ENCODE results near the gene RTL10. TPM values are rescaled to one million over a fixed set of nuclear protein-coding genes. Genes with fewer than 3 reads are reported as not detected.

Gene RTL10
- polyA plus RNA-seq, 1 donor (not counting 4 experiments of a cell fraction or from before 2014, with no cell fraction given) = 12.9 TPM

DNA sequence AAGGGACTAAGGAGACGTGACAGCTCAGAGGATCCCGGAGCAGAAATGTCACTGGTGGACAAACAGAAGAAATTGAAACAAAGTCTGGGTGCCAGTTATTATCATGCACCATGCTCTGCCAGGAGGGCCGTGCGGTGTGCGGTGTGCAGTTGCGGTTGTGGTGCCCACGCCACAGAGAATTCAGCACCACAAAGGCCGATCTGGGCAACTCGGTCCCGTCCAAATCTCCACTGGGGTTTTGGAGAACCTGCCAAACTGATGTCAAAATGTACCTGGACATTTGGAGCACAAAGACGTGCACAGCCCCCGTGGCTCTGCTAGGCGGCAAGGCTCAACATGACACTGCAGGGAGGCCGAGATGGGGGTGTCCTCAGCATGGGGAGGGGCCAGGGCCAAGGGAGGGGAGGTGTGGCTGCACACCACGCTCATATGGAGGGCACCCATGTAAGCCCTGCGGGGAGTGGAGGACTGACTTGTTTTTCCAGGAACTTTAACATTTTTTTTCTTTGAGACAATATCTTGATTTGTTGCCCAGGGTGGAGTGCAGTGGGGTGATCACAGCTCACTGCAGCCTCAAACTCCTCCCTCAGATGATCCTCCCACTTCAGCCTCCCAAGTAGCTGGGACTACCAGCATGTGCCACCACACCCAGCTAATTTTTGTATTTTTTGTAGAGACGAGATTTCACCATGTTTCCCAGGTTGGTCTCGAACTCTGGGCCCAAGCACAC is 39.4 kb downstream of the RTL10 start:
- peaks cover 28% of the 10 kb centered on the region for H3K4me1 ChIP-seq (ENCODE audit: control insufficient read depth, extremely low read depth, insufficient read depth, low read length)
- H3K9me1 ChIP-seq (ENCODE audit: control insufficient read depth, extremely low read depth, insufficient read depth, low read length) = no peaks in the 10 kb centered on the region
- no peaks in the 10 kb centered on the region for H4K20me1 ChIP-seq (ENCODE audit: control insufficient read depth, extremely low read depth, insufficient read depth, low read length)
- dilution Hi-C loops (cut with MboI; ENCODE audit: extremely low pct_ligation_motif_present, low sequenced_read_pairs) = no loop called here
- no peak for DNase-seq (ENCODE audit: low read depth, low spot score)
- H2AFZ ChIP-seq (ENCODE audit: control insufficient read depth, low read length) = no peak overlapping the region
- H3K9ac ChIP-seq (ENCODE audit: control insufficient read depth, extremely low read depth, insufficient read depth, low read length) = no peak overlapping the region
- H3K4me3 ChIP-seq (ENCODE audit: control insufficient read depth in 2 of 3, extremely low read depth in 1 of 3, insufficient read depth in 2 of 3, low read depth in 1 of 3, low read length in 3 of 3) = no peak overlapping the region
- H3K79me2 ChIP-seq (ENCODE audit: control insufficient read depth, insufficient read depth, low read length) = no peaks in the 10 kb centered on the region
- no peak overlapping the region for H3K4me2 ChIP-seq (ENCODE audit: control insufficient read depth, extremely low read depth, insufficient read depth, low read depth, low read length)
- no peaks in the 10 kb centered on the region for H3K27me3 ChIP-seq (ENCODE audit: control insufficient read depth, extremely low read depth, insufficient read depth, low read length)
- H3K36me3 ChIP-seq (ENCODE audit: control insufficient read depth in 2 of 2, extremely low read depth in 1 of 2, insufficient read depth in 2 of 2, low read length in 2 of 2) = no peaks in the 10 kb centered on the region
- TF ChIP-seq EZH2 (IDR thresholded peaks at IDR 0.05; ENCODE audit: low read length) = no peak
- no peak for TF ChIP-seq CTCF (optimal IDR thresholded peaks at IDR 0.05 in 1 of 3, IDR thresholded peaks at IDR 0.05 in 1 of 3, conservative IDR thresholded peaks at IDR 0.05 in 1 of 3; ENCODE audit: extremely low read depth in 1 of 3, insufficient read depth in 2 of 3, low read length in 3 of 3)
- FAIRE-seq = no peak
- H3K9me3 ChIP-seq (ENCODE audit: control insufficient read depth, low read depth, low read length) = no peaks in the 10 kb centered on the region
- no peak overlapping the region for H3K27ac ChIP-seq (ENCODE audit: control insufficient read depth, insufficient read depth, low read length)

GRCh38 chr22:19814428-19814827 is 40.2 kb downstream of the RTL10 start:
- no peaks in the 10 kb centered on the region for H4K20me1 ChIP-seq (ENCODE audit: control insufficient read depth, extremely low read depth, insufficient read depth, low read length)
- no peaks in the 10 kb centered on the region for H3K79me2 ChIP-seq (ENCODE audit: control insufficient read depth, insufficient read depth, low read length)
- H3K4me3 ChIP-seq (ENCODE audit: control insufficient read depth in 2 of 3, extremely low read depth in 1 of 3, insufficient read depth in 2 of 3, low read depth in 1 of 3, low read length in 3 of 3) = no peak overlapping the region
- TF ChIP-seq EZH2 (IDR thresholded peaks at IDR 0.05; ENCODE audit: low read length) (no peak), CTCF (optimal IDR thresholded peaks at IDR 0.05 in 1 of 3, IDR thresholded peaks at IDR 0.05 in 1 of 3, conservative IDR thresholded peaks at IDR 0.05 in 1 of 3; ENCODE audit: extremely low read depth in 1 of 3, insufficient read depth in 2 of 3, low read length in 3 of 3) (no peak)
- H3K9me1 ChIP-seq (ENCODE audit: control insufficient read depth, extremely low read depth, insufficient read depth, low read length) = no peaks in the 10 kb centered on the region
- H3K4me2 ChIP-seq (ENCODE audit: control insufficient read depth, extremely low read depth, insufficient read depth, low read depth, low read length) = no peak overlapping the region
- FAIRE-seq (no peak), DNase-seq (ENCODE audit: low read depth, low spot score) (no peak)
- no peaks in the 10 kb centered on the region for H3K27me3 ChIP-seq (ENCODE audit: control insufficient read depth, extremely low read depth, insufficient read depth, low read length)
- no peak overlapping the region for H2AFZ ChIP-seq (ENCODE audit: control insufficient read depth, low read length)
- H3K4me1 ChIP-seq (ENCODE audit: control insufficient read depth, extremely low read depth, insufficient read depth, low read length) = peaks cover 30% of the 10 kb centered on the region
- no peaks in the 10 kb centered on the region for H3K36me3 ChIP-seq (ENCODE audit: control insufficient read depth in 2 of 2, extremely low read depth in 1 of 2, insufficient read depth in 2 of 2, low read length in 2 of 2)
- H3K27ac ChIP-seq (ENCODE audit: control insufficient read depth, insufficient read depth, low read length) = no peak overlapping the region
- no peak overlapping the region for H3K9ac ChIP-seq (ENCODE audit: control insufficient read depth, extremely low read depth, insufficient read depth, low read length)
- H3K9me3 ChIP-seq (ENCODE audit: control insufficient read depth, low read depth, low read length) = no peaks in the 10 kb centered on the region
- dilution Hi-C loops (cut with MboI; ENCODE audit: extremely low pct_ligation_motif_present, low sequenced_read_pairs) = no loop called here
